HCEC 1CT (cell line): ENCODE measurements around the gene NPAS2.

Experiments used
- DNase-seq: peaks from one replicate; pipeline ENCODE4 v3.0.0-alpha.2; 2017

The NPAS2 gene

GRCh38 chr2:100857915-100858314 lies 38.0 kb downstream of the NPAS2 start:
- DNase-seq, result peak; percentile 90

GRCh38 chr2:100859902-100860301 lies 40.0 kb downstream of the NPAS2 start:
- DNase-seq, result no peak

GRCh38 chr2:100861340-100861739 lies 41.4 kb downstream of the NPAS2 start:
- no peak for DNase-seq

- DNase-seq, result no peak
Observed at GRCh38 chr2:100862081-100862480, 42.1 kb downstream of the NPAS2 start.

GRCh38 chr2:100865816-100866460 lies 46.0 kb downstream of the NPAS2 start:
- DNase-seq, result peak; percentile 82

- DNase-seq, result no peak
Observed at GRCh38 chr2:100868083-100868482, 48.1 kb downstream of the NPAS2 start.

- no peak for DNase-seq
Observed at GRCh38 chr2:100869120-100869519, 49.2 kb downstream of the NPAS2 start.

GRCh38 chr2:100870652-100871531 lies 51.0 kb downstream of the NPAS2 start:
- DNase-seq, result peak; percentile 29

- no peak for DNase-seq
Observed at GRCh38 chr2:100875516-100876230, 55.7 kb downstream of the NPAS2 start.

GRCh38 chr2:100876231-100876860 lies 56.4 kb downstream of the NPAS2 start:
- DNase-seq, result peak; percentile 35

- peak; percentile 78 for DNase-seq
Observed at GRCh38 chr2:100877555-100877954, 57.6 kb downstream of the NPAS2 start.

GRCh38 chr2:100878000-100878791 lies 58.3 kb downstream of the NPAS2 start:
- DNase-seq, result no peak

GRCh38 chr2:100879296-100879695 lies 59.4 kb downstream of the NPAS2 start:
- no peak for DNase-seq

- DNase-seq, result no peak
Observed at GRCh38 chr2:100880036-100880435, 60.1 kb downstream of the NPAS2 start.

- no peak for DNase-seq
Observed at GRCh38 chr2:100880730-100881129, 60.8 kb downstream of the NPAS2 start.

GRCh38 chr2:100882645-100883613 lies 63.0 kb downstream of the NPAS2 start:
- DNase-seq, result peak; percentile 29

GRCh38 chr2:100884145-100884621 lies 64.2 kb downstream of the NPAS2 start:
- DNase-seq, result no peak

- no peak for DNase-seq
Observed at GRCh38 chr2:100886085-100886484, 66.1 kb downstream of the NPAS2 start.

- DNase-seq, result no peak
Observed at GRCh38 chr2:100887039-100887578, 67.2 kb downstream of the NPAS2 start.

GRCh38 chr2:100887713-100888495 lies 68.0 kb downstream of the NPAS2 start:
- no peak for DNase-seq
